Measurements from ENCODE around the gene ARHGEF1.

Gene ARHGEF1

GRCh38 chr19:41956621-41957020, 73.6 kb downstream of the ARHGEF1 start:
- no peak for DNase-seq (ENCODE audit: low read depth in 2 of 2)

Data from fibroblast of skin of left biceps (primary cell).